ENCODE results near the gene PPIL4.

The PPIL4 gene

DNA sequence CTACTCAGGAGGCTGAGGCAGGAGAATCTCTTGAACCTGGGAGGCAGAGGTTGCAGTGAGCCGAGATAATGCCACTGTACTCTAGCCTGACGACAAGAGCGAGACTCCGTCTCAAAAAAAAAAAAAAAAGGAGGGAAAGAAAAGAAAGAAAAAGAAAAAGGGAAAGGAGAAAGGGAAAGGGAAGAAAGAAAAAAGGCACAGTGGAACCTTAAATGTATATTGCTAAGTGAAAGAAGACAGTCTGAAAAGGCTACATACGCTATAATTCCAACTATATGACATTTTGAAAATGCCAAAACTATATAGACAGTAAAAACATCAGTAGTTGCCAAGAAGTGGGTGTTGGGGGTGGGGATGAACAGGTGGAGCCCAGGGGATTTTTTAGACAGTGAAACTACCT is 16.2 kb downstream of the PPIL4 start:
- DNase-seq, result no peak

DNA sequence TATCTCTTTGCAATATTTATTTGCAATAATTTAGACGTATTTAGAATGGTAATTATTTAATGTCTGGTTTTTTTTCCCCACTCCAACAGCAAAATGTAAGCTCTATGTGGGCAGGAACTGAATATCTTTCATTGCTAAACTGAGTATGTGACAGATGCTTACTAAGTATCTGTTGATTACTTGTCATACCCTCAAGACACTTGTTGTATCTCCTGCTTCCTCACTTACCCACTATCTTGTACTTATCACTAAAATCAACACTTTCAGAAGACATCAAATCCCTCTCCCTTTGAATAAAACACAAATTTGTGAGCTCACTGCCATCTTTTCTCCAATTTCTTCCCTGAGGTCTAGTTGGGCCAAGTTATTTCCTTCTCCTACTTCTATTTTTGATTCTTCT is 30.3 kb downstream of the PPIL4 start:
- no peak for DNase-seq

DNA sequence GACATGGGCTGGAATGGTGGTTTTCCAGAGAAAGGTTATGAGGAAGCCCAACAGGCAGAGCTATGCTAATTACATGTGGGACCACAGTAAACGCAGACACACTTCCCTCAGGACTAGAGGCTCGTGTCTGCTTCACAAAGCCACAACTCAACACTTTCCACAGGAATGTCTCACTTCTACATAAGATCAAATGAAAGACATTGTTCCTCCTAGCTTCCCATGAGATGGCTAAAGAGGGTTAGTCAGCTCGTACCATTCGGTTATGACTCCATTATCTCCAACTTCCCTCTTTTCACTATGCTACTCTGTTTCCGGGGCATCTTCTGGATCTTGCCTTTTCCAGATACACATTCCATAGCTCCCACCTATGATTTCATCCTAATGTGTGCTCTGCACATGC is 31.9 kb downstream of the PPIL4 start:
- no peak for DNase-seq

DNA sequence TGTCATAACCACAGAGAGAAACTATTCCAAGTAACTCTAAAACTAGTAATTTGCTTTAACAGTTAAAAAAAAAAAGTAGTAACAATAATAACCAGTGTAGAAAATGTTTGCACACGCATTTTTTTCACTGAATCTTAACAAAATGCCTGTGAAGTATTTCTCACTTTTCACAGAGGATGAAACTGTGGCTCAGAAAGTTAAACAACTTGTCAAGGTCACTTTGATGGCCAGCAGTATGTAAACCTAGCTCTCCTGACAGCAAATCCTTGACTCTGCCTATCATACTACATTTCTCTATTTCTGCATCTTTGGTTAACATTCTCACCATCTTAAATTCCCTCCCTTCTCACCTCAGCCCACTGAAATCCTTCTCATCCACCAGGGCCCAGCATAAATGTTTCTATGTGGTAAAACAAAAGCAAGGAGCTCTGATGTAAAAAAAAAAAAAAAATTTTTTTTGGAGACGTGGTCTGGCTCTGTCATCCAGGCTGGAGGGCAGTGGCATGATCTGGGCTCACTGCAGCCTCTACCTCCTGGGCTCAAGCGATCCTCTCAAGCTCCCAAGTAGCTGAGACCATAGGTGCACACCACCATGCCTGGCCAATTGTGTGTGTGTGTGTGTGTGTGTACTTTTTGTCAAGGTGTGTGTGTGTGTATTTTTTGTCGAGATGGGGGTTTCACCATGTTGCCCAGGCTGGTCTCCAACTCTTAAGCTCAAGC is 34.9 kb downstream of the PPIL4 start:
- DNase-seq, result no peak

DNA sequence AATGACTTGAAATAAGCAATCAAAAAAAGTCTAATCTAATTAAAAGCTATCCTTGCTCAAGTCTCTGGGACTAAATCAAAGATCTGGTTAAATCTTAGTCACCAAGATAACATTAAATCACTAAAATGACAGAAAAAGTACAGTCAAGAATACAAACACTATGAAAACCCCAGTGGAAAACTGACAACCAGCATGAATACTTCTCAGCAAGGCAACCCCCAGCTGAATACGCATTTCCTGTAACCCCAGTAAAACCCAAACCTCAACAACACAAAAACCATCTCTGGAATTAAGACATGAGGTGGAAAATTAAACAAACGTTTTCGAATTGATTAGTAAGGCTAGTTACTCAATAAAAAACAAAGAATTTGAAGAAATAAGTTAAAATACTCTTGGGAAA is 37.4 kb downstream of the PPIL4 start:
- DNase-seq, result peak; percentile 56

DNA sequence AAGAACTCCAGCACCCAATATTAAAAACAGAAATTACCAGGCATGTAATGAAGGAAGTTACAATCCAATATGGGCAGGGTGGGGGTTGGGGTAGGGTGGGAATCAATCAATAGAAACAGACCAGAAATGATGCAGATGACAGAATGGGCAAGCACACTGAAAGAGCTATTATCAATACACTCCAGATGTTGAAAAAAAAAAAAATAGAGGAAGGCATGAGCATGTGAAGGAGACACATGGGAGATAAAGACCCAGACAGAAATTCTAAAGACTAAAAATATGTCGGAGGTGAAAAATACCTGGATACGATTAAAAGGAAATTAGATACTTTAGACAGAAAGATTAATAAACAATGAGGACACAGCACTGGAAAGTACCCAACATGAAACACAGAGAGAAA is 42.0 kb downstream of the PPIL4 start:
- DNase-seq, result no peak

DNA sequence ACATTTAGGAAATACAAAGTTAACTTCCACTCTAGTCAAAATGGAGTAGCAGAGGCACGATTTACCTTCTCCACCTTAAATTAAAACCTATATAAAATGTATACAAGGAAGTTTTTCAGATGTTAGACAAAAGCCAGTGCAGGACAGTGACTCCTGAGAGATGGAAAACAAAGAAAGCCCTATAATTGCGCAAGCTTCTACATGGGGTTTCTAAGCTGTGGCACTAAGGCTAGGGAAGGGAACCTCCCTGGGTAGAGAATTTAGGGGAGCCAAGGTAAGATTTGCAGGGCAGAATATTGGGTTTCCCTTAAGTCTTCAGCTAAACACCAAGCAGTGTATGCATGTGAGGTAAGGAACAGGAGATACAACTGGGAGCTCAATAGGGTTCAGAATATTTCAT is 42.6 kb downstream of the PPIL4 start:
- no peak for DNase-seq

DNA sequence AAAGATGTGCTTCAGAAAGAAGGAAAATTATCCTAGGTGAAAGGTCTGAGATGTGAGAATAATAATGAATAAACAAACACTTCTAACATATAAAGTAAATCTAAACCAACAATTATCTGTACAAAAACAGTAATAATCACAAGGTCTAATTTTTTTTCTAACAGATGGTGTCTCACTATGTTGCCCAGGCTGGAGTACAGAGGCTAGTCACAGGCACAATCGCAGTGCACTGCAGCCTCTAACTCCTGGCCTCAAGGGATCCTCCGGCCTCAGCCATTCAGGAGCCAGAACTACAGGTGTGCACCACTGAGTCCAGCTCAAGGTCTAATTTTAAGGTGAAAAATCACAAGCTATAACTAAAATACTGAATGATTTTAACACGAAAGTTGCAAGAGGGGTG is 44.1 kb downstream of the PPIL4 start:
- DNase-seq, result no peak

DNA sequence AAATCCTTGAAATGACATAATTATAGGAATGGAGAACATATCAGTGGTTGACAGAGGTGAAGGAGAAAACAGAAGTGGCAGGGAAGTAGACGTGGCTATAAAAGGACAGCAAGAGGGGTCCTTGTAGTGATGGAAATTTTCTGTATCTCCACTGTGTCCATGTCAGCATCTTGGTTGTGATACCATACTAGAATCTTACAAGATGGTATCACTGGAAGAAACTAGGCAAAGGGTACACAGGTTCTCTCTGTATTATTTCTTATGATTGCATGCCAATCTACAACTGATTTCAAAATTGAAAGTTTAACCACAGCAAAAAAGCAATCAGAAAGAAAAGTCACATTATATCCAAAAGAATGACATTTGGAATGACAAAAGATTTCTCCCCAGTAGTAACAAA is 44.6 kb downstream of the PPIL4 start:
- no peak for DNase-seq

DNA sequence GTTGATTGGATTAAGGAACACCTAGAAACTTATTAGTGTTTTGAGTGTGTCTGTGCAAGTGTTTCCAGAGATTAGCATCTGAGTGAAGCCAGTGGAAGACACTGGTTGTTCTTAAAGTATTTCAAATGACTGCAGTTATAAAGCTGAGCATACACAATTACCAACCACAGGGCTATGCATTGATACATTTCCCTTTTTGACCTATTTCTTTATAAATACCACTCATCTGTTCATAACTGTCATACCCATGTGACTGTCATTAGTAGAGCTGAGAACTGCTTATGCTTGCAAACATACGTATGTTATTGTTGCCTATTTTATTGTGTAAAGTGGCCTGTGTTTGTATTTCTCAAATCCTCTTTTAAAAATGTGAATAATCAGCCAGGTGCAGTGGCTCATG is 45.7 kb downstream of the PPIL4 start:
- DNase-seq, result no peak

DNA sequence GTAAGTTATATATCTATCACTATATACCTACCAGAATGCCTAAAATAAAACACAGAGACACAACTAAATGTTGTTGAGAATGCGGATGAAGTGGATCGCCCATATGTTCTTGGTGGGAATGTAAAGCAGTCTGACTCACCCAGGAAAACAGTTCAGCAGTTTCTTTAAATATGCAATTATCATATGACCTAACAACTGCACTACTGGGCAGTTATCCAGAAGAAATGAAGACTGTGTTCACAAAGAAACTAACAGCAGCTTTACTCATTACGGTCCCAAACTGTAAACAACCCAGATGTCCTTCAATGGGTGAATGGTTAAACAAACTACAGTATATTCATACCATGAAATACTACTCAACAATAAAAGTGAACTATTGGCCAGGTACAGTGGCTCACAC is 46.8 kb downstream of the PPIL4 start:
- DNase-seq, result no peak

DNA sequence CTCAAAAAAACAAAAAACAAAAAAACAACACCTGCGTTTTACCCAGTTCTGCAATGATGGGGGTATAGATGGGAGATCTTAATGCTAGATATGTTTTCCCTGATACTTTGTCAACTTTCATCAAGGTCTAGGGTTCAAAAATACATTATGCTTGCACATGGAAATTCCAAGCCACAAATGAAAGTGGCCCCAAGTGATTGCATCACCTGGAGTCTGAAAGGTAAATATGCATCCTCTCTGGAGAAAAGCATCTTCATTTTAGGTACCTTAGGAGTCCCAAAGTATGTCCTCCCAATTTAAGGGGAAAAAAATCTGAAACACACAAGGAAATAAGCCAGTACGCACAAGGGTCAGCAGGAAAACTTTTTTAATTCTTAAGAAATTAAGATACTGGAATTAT is 48.5 kb downstream of the PPIL4 start:
- DNase-seq, result no peak

DNA sequence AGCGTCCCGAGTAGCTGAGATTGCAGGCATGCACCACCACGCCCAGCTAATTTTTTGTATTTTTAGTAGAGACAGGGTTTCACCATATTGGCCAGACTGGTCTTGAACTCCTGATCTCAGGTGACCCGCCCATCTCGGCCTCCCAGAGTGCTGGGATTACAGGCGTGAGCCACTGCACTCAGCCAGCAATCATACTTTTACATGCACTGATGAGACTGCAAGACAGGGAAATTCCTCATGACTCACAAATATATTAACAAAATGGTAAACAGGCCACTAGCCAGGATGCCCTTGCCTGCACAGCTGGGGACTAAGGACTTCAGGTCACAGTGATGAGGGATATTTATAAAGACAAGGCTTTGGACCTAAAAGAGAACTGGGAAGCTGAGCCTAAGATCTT is 49.2 kb downstream of the PPIL4 start:
- peak; percentile 32 for DNase-seq

DNA sequence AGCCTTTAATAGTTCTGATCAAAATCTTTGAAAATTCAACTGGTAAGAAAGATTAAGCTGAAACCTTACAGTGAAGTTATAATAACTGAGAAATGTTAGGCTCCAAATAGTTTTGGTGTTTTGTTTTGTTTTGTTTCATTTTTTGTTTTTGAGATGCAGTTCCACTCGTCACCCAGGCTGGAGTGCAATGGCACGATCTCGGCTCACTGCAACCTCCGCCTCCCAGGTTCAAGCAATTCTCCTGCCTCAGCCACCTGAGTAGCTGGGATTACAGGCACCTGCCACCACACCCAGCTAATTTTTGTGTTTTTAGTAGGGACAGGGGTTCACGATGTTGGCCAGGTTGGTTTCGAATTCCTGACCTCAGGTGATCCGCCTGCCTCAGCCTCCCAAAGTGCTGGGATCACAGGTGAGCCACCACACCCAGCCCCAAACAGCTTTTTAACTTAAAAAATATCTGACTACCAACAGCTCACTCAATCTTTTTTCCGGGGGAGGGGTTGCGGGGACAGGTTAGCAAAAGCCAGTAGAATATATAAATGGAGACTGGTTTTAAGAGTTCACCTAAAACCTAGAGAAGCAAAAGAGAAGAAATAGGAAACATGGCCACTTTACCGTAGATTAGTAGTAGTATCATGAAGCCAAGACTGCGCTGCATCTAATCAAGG is 50.4 kb downstream of the PPIL4 start:
- DNase-seq, result peak; percentile 49

DNA sequence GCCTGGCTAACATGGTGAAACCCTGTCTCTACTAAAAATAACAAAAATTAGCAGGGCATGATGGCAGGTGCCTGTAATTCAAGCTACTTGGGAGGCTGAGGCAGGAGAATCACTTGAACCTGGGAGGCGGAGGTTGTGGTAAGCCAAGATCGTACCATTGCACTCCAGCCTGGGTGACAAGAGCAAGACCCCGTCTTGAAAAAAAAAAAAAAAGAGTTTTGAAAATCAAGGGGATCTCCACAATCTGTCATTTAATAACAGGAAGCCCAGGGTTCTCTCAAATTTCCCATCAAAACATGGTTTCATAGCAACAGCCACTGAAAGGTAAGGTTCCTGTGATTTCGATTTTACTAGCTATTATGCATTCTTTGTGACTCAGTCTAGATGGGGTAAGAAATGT is 51.0 kb downstream of the PPIL4 start:
- DNase-seq, result peak; percentile 51

DNA sequence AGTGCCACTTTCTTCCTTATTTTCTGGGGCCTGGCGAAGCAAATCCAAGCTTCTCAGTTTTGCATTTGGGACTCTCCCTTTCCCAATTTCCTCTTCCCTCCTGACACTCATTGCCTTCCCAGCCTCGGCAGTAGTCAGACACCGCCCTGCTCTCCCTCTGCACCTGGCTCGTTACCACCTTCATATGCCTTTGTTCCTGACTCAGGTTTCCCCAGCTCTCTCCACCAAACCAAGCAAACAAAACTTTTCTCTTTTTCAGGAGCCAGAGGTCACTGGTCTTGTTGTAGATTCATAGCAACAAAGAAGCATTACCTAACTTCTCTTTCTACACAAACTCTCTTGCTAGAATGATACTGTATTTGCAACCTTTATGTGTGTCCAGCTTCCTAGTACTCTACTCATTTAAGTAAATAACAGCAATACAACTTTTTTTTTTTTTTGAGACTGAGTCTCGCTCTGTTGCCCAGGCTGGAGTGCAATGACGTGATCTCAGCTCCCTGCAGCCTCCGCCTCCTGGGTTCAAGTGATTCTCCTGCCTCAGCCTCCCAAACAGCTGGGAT is 52.0 kb downstream of the PPIL4 start:
- DNase-seq, result no peak

DNA sequence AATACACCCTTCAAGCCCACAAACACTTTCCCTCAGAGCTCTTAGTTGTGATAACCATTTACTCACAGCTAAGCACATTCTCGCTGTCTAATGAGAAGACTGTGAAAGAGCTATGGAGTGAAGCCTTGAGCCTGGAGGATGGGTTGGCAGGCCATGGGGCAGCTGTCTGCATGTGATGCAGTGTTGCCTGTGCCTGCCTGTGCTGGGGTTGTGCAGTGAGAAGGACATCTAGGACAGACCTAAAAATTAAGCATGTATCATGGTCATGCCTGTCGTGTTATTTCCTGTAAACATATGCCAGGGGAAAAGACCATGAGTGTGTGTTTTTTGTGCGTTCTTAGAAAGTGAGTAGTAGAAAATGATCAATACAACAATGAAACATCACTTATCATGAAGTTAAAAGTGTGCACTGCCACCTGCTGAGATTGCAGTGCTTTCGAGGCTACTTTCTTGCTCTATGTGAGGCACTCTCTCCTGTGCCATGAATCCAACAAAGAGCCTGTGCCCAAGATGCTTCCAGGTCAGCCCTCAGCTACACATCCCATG is 53.0 kb downstream of the PPIL4 start:
- DNase-seq, result no peak

DNA sequence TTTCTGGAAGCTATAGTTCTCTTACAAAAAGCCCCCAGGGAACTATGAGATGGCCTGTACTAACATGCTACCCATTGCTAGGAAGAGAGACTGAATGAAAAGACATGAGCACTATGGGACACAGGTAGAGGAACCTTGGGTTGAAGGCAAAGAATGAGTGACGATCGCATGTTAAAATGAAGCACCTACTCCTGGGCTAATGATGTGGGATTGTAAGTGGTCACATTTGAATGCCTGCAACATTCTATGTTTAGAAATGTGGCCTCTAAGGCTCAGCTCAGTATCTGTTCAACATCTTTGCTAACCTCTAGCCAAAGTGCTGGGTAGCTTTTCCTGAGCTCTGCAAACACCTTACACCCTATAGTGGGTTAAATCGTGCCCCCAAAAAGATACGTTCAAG is 55.9 kb downstream of the PPIL4 start:
- DNase-seq, result no peak

DNA sequence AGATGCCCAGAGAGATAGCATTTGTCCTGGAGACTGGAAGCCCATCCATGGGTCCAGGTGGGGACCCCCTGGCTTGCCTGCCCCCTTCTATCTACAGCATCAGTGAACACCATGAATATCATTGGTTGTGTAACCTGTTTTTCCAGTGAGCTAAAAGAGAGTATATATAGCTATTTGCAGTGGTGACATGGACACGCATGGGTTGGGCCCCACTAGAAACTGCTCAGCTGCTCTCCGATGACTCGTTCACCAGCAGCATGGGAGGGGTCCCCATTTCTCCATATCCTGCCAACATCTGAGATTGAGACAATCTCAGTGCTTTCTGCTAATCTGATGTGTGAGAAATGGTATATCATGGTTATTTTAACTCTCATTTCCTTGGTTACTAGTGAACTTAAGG is 57.0 kb downstream of the PPIL4 start:
- DNase-seq, result peak; percentile 76

DNA sequence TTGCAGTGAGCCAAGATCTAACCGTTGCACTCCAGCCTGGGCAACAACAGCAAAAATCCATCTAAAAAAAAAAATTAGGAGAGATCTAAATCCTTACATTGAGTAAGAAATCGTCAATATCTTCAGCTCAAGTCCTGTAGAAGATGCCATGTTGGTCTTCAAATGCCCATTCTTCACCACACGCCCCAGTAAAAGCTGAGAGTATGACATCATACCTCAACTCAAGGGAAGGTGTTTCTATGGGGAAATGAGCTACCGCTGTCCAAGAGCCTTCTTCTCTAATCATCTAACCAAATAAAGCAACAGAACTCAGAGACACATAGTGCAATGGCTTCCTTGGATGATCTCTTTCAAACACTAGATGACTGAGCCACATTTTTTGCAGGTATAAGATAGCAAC is 58.5 kb downstream of the PPIL4 start:
- DNase-seq, result no peak

DNA sequence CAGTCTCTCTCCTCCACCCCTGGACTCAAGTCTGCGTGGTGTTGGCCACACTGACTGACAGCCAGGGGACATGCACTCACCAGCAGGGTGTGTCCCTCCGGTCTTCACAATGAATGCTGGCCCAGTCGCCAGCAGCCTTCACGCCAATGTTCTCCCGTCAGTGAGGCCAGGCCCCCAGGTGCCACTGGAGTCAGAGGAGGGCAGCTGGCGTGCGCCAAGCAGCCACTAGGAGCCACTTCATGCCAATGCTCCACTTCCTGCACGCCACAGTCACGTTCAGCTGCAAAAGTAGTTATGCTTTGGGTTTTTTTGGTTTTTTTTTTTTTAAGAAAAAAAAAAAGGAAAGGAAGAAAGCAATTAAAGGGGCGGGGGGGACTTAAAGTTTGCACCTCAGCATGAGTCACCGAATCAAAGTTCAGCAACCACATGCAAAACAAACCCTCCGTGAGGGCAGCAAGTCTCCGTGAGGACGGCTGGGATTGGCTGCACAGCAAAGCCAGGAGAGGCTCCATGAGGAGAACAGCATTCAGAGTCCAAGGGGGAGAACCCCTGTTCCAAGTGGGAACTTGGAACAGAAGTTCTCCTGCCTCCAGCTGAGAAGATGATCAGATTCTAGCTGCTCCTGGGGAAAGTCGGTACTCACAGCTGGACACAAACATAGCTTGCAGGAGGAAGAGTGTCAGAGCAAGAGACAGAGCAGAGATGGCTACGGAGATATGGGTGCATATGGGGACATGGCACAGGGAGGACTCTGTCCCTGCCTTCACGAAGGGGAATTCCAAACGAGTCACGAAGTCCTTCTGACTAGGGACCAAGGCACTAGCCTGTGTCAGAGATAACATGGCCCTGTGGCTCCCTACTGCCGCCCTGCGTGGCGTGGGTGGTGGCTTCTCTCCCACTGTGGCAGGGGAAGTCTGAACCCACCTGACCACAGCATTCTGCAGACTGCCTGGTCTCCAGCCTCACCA is 60.8 kb downstream of the PPIL4 start, which contains the start of gene ZC3H12D:
ZC3H12D (minus strand) TSS at position 282 of the 968 bp plus-strand sequence. CDS start 10,471 bp downstream, outside the sequence.
- peak; percentile 89 for DNase-seq

DNA sequence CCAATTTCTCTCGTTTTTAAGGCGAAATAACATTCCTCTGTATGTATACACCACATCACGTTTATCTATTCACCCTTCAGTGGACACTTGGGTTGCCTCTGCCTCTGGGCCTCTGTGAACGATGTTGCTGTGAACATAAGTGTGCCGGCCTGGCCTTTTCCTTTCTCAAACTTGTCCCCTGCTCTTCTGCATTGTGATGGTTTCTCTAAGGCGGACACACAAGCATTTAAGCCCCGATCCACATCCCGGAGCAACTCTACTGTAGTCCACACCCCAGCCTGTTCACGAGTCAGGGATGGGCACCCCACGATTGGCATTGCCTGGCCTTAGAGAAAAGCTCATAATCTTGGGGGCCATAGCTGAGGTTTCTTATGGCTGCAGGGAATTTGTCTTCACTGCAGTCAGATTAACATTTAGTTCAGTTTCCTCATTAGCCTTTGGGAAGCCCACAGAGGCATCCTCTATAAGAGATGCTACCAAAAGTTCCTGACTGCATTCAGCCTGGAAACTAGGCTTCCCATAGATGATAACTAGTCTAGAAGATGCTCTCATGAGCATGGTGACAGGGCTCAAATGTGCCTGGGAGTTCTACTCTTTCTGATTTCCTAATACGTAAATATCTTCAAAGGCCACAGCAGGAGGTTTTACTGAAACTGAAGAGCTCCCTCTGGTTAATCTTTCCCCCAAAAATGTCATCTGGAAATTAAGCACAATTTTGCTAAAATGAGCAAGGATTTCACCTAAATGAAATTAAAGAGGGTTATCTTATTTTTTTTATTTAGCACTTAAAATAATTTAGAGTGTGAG is 61.8 kb downstream of the PPIL4 start:
- DNase-seq, result no peak

Measured in CD4-positive, alpha-beta T cell treated with Interleukin-6 for 4 hours (primary cell).